Keratinocyte (primary cell): ENCODE measurements around the gene STKLD1. TPM values are rescaled to one million over a fixed set of nuclear protein-coding genes. Genes with fewer than 3 reads are reported as not detected.
"Not testable (repeated sequence)": the region's sequence is repeated elsewhere in the genome, so short reads cannot be mapped to it uniquely, and the experiment has no call there.

ENCODE experiments used
- DNase-seq: peaks from one replicate; pipeline ENCODE4 v3.0.0-alpha.2; 2011; ENCODE audit warnings: low read depth, missing footprints, low spot score
- FAIRE-seq: peaks from 2 replicates; lab custom pipeline; 2011; peaks lifted over from hg19 to GRCh38; lab: Jason Lieb, UNC
- H2AFZ ChIP-seq: 2 replicates; pipeline ENCODE4 v1.6.0; 2012; ENCODE audit warnings: low read length, control low read depth, inconsistent platforms; ENCODE audit not compliant: control insufficient read depth
- H3K27ac ChIP-seq: 2 replicates; pipeline ENCODE4 v1.5.1; 2011; ENCODE audit warnings: low read length; ENCODE audit not compliant: control insufficient read depth, insufficient read depth
- H3K27me3 ChIP-seq: 3 replicates; pipeline ENCODE4 v1.6.0; 2011; ENCODE audit warnings: low read length; ENCODE audit not compliant: control insufficient read depth, insufficient read depth; ENCODE audit errors: extremely low read depth
- H3K36me3 ChIP-seq, 2 experiments: 2 replicates in 1 of 2; 3 replicates in 1 of 2; pipeline ENCODE4 v1.5.1; 2011; ENCODE audit warnings: low read length in 2 of 2, mild to moderate bottlenecking in 1 of 2; ENCODE audit not compliant: control insufficient read depth in 2 of 2, insufficient read depth in 2 of 2; ENCODE audit errors: extremely low read depth in 1 of 2
- H3K4me1 ChIP-seq: 3 replicates; pipeline ENCODE4 v1.5.1; 2011; ENCODE audit warnings: low read length; ENCODE audit not compliant: control insufficient read depth, insufficient read depth; ENCODE audit errors: extremely low read depth
- H3K4me2 ChIP-seq: 3 replicates; pipeline ENCODE4 v1.6.0; 2011; ENCODE audit warnings: low read depth, low read length; ENCODE audit not compliant: control insufficient read depth, insufficient read depth; ENCODE audit errors: extremely low read depth
- H3K4me3 ChIP-seq, 3 experiments: fragments of 200-600 bp in 1 of 3; sonication (generic) in 1 of 3; 2 replicates in 2 of 3; 3 replicates in 1 of 3; pipeline ENCODE4 v1.5.1; 2011 to 2016; ENCODE audit warnings: low read length in 3 of 3, mild to moderate bottlenecking in 3 of 3, control low read depth in 2 of 3, inconsistent platforms in 1 of 3, low read depth in 1 of 3, mixed read lengths in 1 of 3, mixed run types in 1 of 3, moderate library complexity in 1 of 3; ENCODE audit not compliant: control insufficient read depth in 2 of 3, insufficient read depth in 2 of 3; ENCODE audit errors: extremely low read depth in 1 of 3
- H3K79me2 ChIP-seq: 2 replicates; pipeline ENCODE4 v1.6.0; 2012; ENCODE audit warnings: low read length; ENCODE audit not compliant: control insufficient read depth, insufficient read depth
- H3K9ac ChIP-seq: 3 replicates; pipeline ENCODE4 v1.6.0; 2011; ENCODE audit warnings: low read length; ENCODE audit not compliant: control insufficient read depth, insufficient read depth; ENCODE audit errors: extremely low read depth
- H3K9me1 ChIP-seq: 3 replicates; pipeline ENCODE4 v1.6.0; 2011; ENCODE audit warnings: low read length; ENCODE audit not compliant: control insufficient read depth, insufficient read depth; ENCODE audit errors: extremely low read depth
- H3K9me3 ChIP-seq: 2 replicates; pipeline ENCODE4 v1.5.1; 2012; ENCODE audit warnings: low read depth, low read length; ENCODE audit not compliant: control insufficient read depth
- H4K20me1 ChIP-seq: 3 replicates; pipeline ENCODE4 v1.6.0; 2011; ENCODE audit warnings: low read length; ENCODE audit not compliant: control insufficient read depth, insufficient read depth; ENCODE audit errors: extremely low read depth
- CTCF ChIP-seq, 3 experiments: IDR thresholded peaks in 1 of 3; conservative IDR thresholded peaks in 1 of 3; optimal IDR thresholded peaks in 1 of 3; 2 replicates in 2 of 3; 3 replicates in 1 of 3; pipeline versions ENCODE3 to v1.5.1; 2011; ENCODE audit warnings: low read length in 3 of 3, mild to moderate bottlenecking in 3 of 3, moderate library complexity in 2 of 3, control low read depth in 1 of 3, inconsistent platforms in 1 of 3; ENCODE audit not compliant: insufficient read depth in 2 of 3; ENCODE audit errors: extremely low read depth in 1 of 3
- EZH2 ChIP-seq: IDR thresholded peaks from one replicate; pipeline ENCODE4 v1.6.1; 2012; ENCODE audit warnings: inconsistent platforms, mild to moderate bottlenecking, low read length, moderate library complexity
- dilution Hi-C: fragments of 300-500 bp; cut with MboI; formaldehyde crosslinking; loops from one replicate; pipeline ENCODE4 v1.7.0; 2020; ENCODE audit warnings: low sequenced_read_pairs; ENCODE audit not compliant: extremely low pct_ligation_motif_present
- polyA plus RNA-seq, 5 experiments: library from polyadenylated mRNA; depleted of rRNA in 3 of 5; stranded (reverse) in 3 of 5; stranded (forward) in 1 of 5; unstranded in 1 of 5; fragments of >200 nt; gene quantifications; 1 replicate in 1 of 5; 2 replicates in 3 of 5; 3 replicates in 1 of 5; pipeline versions ENCODE4 v1.2.1 to v1.2.3, GENCODE V29; 2011 to 2012; ENCODE audit warnings: missing spikeins in 2 of 5, low read depth in 1 of 5, low replicate concordance in 1 of 5

The STKLD1 gene
- polyA plus RNA-seq, 1 donor (not counting 4 experiments of a cell fraction or from before 2014, with no cell fraction given), result 0.77 TPM

GRCh38 chr9:133327834-133328484 is 48.2 kb upstream of the STKLD1 start:
- Histone ChIP-seq H3K4me2 (no peak overlapping the region), H3K4me1 (no peaks in the 10 kb centered on the region), H3K36me3 (peaks cover 12 to 21% of the 10 kb centered on the region in 2 experiments), H3K27ac (no peak overlapping the region), H3K9ac (no peak overlapping the region), H3K4me3 (no peak overlapping the region), H4K20me1 (no peaks in the 10 kb centered on the region), H3K9me1 (no peaks in the 10 kb centered on the region), H3K27me3 (peaks cover 4% of the 10 kb centered on the region), H3K9me3 (no peaks in the 10 kb centered on the region), H2AFZ (no peak overlapping the region), H3K79me2 (peaks cover 11% of the 10 kb centered on the region)
- DNase-seq (no peak), FAIRE-seq (no peak)
- TF ChIP-seq EZH2, result no peak
- TF ChIP-seq CTCF (optimal IDR thresholded peaks at IDR 0.05 in 1 of 3, IDR thresholded peaks at IDR 0.05 in 1 of 3, conservative IDR thresholded peaks at IDR 0.05 in 1 of 3; ENCODE audit: extremely low read depth in 1 of 3, insufficient read depth in 2 of 3, low read length in 3 of 3), result no peak
- dilution Hi-C loops, result no loop called here

GRCh38 chr9:133329306-133330156 is 46.6 kb upstream of the STKLD1 start:
- H3K4me2 ChIP-seq, H3K9ac ChIP-seq, H3K9me3 ChIP-seq, H4K20me1 ChIP-seq, H3K4me3 ChIP-seq, H3K27ac ChIP-seq, DNase-seq, FAIRE-seq, H2AFZ ChIP-seq, H3K9me1 ChIP-seq, H3K4me1 ChIP-seq, dilution Hi-C loops, H3K27me3 ChIP-seq: not testable (repeated sequence)
- Histone ChIP-seq H3K79me2 (peaks cover 25% of the 10 kb centered on the region), H3K36me3 (peaks cover 20 to 30% of the 10 kb centered on the region in 2 experiments)
- TF ChIP-seq CTCF (optimal IDR thresholded peaks at IDR 0.05 in 1 of 3, IDR thresholded peaks at IDR 0.05 in 1 of 3, conservative IDR thresholded peaks at IDR 0.05 in 1 of 3; ENCODE audit: extremely low read depth in 1 of 3, insufficient read depth in 2 of 3, low read length in 3 of 3), result peak; percentile 26 to 60 (median 37)
